HG02870 (cell line): ENCODE results near the gene AEBP2.

Experiments used
- ATAC-seq: cut with Tn5 transposase; IDR thresholded peaks from one replicate; pipeline ENCODE4 v1.9.1; 2021; ENCODE audit warnings: mild to moderate bottlenecking, moderate library complexity; ENCODE audit not compliant: unreplicated experiment

Gene AEBP2

GRCh38 chr12:19498099-19498498 is 58.8 kb downstream of the AEBP2 start:
- no peak for ATAC-seq

DNA sequence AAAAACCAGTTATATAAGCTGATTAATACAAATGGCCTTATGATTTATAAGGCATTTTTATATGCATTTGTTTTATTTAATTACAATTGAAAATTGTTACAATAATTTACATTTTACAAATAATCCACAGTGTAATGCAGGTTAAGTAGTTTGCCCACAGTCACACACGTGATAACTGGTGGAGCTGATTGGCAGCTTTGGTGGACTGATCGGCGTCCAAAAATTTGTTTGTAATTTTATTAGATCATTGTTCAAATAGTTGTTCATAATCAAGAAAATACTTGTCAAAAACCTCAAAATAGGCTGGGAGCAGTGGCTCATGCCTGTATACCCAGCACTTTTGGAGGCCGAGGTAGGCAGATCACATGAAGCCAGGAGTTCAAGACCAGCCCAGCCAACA is 59.7 kb downstream of the AEBP2 start:
- no peak for ATAC-seq

GRCh38 chr12:19506497-19506896 is 67.2 kb downstream of the AEBP2 start:
- ATAC-seq = no peak

DNA sequence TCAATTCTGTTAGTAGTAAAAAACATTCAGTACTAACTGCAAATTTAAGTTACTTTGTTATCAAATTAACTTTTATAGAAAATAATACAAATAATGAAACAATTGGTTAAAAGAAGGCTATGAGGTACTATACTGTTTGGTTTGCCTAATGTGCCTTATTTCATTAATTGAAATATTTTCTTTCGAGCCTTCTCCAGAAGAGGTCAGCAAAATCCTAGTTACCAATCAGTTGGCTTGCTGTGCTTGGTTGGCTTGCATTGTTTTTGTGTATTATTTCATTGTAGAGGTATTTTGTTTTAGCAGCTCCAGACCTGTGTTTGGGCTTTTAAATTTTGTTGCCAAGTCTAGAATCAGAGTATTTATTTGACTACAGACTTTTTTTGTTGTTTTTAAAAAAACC is 68.5 kb downstream of the AEBP2 start:
- ATAC-seq = no peak

GRCh38 chr12:19510461-19510860 is 71.2 kb downstream of the AEBP2 start:
- no peak for ATAC-seq

GRCh38 chr12:19515179-19515578 is 75.9 kb downstream of the AEBP2 start:
- ATAC-seq = no peak

DNA sequence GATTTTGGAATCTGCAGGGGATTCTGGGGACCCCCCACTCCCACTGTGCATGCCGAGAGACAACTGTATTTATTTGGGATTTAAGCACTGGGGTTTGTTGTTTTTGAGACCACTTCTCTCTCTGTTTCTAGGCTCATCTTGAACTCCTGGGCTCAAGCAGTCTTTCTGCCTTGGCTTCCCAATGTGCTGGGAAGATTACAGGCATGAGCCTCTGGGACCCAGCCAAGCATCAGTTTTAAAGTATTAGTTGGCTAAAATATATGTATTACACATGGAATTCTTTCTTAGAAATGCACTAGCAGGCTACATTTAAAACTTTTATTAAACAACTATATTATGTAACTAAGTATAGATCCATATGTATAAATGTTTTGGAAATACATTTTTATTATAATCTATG is 78.3 kb downstream of the AEBP2 start:
- ATAC-seq = no peak

DNA sequence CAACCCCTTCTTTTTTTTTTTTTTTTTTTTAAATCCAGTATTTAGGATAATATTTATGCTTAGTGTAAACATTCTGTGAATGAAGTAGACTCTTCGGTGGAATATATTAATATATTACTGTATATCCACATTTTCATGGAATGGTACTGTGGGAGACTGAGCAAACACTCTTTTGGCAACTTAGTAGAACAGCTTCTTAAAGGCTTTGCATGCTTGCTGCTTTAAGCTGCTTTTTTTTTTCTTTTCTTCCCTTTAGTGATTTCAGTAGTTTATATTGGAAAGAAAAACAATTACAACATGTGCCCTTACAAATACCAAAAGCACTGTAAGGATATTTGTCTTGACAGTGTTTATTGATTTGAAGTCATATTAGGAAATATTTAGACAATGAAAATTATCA is 78.9 kb downstream of the AEBP2 start:
- no peak for ATAC-seq

DNA sequence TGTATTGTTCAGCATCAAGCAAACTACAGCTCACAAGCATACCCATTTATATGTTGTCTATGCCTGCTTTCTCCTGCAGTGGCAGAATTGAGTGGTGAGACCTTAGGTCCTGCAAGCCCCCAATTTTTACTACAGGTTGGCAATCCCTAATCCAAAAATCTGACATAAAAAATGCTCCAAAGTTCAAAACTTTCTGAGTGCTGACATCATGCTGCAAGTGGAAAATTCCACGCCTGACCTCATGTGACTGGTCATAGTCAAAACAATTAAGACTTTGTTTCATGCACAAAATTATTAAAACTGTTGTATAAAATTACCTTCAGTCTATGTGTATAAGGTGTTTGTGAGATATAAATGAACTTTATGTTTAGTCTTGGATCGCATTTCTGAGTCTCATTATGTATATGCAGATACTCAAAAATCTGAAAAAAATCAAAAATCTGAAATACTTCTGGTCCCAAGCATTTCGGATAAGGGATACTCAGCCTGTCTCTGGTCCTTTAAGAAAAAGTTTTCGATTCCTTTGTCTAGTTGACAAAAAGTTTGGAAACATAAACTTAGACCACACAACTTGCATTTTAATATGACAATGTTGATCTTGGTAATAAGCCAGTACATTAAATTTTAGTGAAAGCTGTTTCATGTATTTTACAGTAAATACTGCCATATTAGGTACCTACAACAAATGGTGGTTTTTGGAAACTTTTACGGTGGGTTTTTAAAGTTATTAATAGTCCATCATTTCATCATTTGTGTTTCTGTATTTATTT is 81.5 kb downstream of the AEBP2 start:
- no peak for ATAC-seq

GRCh38 chr12:19525274-19525673 is 86.0 kb downstream of the AEBP2 start:
- no peak for ATAC-seq

- ATAC-seq = no peak
These were observed 88.6 kb downstream of the AEBP2 start for GRCh38 chr12:19527866-19528265.

GRCh38 chr12:19528750-19529149 is 89.5 kb downstream of the AEBP2 start:
- no peak for ATAC-seq

DNA sequence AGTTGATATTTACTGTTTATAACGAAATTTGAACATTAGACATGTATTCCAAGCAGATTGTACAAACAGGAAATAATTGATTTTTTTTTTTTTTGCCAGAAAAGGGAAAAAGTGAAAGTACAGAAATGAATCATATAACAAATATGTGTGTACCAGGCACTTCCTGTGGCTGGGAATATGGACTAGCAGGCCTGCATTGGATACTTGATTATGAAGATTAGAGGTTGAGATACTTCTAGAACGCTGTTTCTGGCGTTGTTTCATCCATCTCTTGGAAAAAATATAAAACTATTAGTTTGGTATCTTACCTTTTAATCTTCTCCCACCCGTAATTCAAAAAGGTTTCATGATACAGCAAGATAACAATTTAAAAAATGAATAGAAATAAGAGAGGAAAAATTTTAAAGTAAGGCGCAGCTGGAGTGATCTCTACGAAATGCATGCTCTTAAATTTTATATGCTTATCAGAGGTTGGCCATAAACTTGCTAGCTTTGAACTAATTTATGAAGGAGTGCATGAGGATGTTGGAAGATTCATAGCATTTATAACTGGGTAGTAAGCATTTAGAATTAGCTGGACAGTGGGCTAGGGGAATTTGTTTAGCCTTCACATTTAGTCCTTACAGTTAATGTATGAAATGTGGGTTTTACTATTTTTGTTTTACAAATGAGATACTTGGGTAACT is 90.8 kb downstream of the AEBP2 start:
- ATAC-seq = no peak

GRCh38 chr12:19530637-19531023 is 91.3 kb downstream of the AEBP2 start:
- no peak for ATAC-seq

GRCh38 chr12:19533567-19533966 is 94.3 kb downstream of the AEBP2 start:
- no peak for ATAC-seq

DNA sequence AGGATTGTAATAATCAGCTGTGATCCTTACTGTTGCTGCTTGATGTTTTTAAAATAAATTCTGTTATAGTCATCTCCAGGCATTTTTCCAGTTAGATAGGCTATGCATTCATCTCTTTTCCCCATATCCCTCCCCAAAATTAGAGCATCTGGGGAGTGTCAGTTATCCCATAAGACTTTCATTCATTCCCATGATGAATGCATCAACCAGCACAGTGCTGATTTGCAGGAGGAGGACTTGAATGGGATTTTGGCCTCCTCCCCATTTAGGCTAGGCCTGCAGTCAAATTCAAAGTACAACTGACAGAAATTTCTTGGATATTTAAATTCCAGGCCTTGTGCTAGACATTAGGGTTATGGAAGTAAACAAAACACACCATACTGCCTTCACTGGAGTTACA is 99.8 kb downstream of the AEBP2 start:
- ATAC-seq = no peak

DNA sequence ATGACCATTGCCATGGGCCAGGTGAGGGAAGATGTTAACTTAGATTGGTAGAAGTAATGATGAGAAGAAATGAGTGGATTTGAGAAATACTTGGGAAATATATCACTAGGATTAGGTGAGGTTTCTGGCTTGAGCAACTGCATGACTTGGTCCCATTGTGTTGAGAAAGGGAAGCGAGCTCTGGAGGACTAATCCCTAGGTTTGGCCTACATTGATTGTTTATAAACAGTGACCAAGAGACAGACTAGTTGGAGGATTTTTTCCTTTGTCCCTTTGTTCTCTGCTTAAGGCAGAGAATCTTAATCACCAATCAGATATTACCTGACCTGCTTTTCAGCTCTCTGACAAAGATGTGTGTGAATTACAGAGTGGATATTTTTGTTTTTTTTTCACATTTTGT is 100.5 kb downstream of the AEBP2 start:
- no peak for ATAC-seq

DNA sequence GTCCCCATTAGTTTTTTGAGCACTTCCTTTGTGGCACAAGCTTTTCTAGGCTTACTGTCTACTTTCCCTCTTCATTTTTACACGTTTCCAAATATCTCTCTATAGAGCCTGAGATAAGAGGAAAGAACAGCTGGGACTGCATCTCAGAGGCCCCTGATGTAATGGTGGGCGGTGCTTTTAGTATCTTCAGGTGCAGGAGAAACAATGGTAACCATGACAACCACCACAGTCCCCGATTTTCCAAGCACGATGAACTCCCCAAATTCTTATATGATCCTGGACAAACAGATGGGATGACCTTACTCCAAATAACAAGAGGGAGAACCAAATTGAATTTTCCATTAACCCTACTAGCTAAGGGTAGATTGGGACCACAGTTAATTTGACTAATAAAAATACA is 103.3 kb downstream of the AEBP2 start:
- ATAC-seq = no peak

- ATAC-seq = no peak
These were observed 105.1 kb downstream of the AEBP2 start for GRCh38 chr12:19544353-19544752.

DNA sequence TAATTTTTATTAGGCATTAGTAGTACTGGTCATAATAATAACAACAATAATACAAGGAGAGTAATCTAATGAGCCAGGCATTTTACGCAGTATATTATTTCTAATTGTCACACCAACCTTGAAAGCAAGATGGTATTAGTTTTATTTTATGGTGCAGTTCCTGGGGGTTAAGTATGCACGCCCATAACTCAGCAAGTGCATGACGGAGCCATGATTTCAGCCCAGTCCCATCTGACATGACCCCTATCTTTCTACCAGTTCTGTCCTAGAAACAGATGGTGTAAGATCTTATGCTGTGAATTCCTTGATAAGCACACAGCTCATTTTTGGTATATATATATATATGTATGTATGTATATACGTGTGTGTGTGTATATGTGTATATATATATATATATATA is 106.0 kb downstream of the AEBP2 start:
- no peak for ATAC-seq

DNA sequence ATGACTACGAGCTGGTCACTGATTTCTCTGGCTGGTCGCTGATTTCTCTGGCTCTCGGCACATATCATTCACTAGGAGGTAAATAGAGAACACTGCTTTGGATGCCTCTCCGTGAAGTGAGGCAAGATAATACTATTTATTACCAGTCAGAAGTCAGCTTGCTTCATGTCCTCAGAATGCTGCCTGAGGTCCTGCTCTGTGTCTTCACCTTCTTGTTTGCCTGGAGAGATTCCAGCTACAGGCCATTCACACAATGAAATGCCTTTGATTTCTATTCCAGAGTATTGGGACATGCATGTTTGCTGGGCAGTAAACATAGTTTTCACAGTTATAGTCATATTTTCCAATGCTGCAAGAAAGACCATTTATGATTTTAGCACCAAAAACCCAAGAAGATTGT is 106.7 kb downstream of the AEBP2 start:
- no peak for ATAC-seq

DNA sequence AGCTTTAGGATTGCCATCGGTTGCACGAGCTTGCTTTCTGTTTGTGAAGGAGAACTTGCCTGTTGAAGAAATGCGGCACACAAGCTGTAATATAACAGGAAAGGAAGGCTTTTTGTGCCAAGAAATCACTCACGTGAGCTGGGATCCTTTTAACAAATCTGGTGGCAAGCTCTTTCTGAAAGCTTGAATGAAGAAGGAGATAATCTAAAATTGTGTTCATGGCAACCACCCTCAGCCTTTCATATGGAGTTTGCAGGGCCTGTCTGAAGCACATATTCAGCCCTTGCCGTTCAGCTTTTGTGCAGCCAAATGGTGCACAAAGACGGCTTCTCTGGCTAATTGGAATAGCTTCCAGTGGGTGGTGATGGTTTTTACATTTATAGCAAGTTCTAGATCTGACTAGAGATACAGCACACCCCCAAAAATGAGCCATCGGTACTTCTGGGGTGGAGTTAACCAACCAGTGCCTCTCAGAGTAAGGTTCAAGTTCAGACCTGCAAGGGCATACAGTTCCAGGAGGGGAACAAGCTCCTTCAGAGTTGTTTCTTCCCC is 107.4 kb downstream of the AEBP2 start:
- ATAC-seq = no peak
